Measurements from ENCODE around the gene ADAMTSL4.

Gene ADAMTSL4

GRCh38 chr1:150521196-150521968, 27.8 kb upstream of the ADAMTSL4 start:
- no peak for TF ChIP-seq CTCF (IDR thresholded peaks at IDR 0.05; ENCODE audit: low read depth, low read length)
- no peak for DNase-seq (ENCODE audit: extremely low read depth, low read depth)

- no peak for TF ChIP-seq CTCF (IDR thresholded peaks at IDR 0.05; ENCODE audit: low read depth, low read length)
- DNase-seq (ENCODE audit: extremely low read depth, low read depth), result no peak
Observed at GRCh38 chr1:150525348-150525747, 23.9 kb upstream of the ADAMTSL4 start.

GRCh38 chr1:150528196-150528595, 21.0 kb upstream of the ADAMTSL4 start:
- DNase-seq (ENCODE audit: extremely low read depth, low read depth), result no peak
- no peak for TF ChIP-seq CTCF (IDR thresholded peaks at IDR 0.05; ENCODE audit: low read depth, low read length)

- no peak for TF ChIP-seq CTCF (IDR thresholded peaks at IDR 0.05; ENCODE audit: low read depth, low read length)
- DNase-seq (ENCODE audit: extremely low read depth, low read depth), result no peak
Observed at GRCh38 chr1:150529017-150529416, 20.2 kb upstream of the ADAMTSL4 start.

DNA sequence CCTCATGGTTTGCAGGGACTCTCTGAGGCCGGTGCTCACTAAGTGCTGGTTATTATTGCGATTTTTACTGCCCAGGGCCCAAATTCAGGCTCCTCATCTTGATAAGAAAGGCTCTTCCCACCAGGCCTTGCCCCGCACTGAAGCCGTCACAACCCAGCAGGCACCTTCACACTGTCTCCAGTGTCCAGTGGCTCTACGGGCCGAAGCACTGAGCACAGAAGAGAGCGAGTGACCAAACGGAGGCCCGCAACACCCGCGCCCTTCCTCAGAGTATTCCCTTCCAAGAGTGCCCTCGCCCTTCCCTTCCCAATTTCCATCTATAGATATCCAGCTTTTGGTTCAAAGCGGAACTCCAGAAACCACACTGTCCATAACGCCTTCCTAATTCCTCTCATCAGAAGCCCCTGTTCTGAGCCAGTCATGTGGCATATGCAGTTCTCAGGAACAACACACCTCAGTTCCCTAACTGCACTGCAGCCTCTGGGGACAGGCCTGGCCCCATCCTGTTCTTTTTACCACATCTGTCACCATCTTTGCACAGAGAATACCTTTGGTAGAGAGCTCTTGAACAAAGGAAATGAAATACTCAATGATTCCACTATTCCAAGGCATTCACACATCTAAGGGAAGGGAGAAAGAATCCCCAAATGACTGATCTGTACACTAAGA, 18.6 kb upstream of the ADAMTSL4 start:
- no peak for DNase-seq (ENCODE audit: extremely low read depth, low read depth)
- TF ChIP-seq CTCF (IDR thresholded peaks at IDR 0.05; ENCODE audit: low read depth, low read length), result no peak

GRCh38 chr1:150532860-150533259, 16.3 kb upstream of the ADAMTSL4 start:
- no peak for TF ChIP-seq CTCF (IDR thresholded peaks at IDR 0.05; ENCODE audit: low read depth, low read length)
- no peak for DNase-seq (ENCODE audit: extremely low read depth, low read depth)

DNA sequence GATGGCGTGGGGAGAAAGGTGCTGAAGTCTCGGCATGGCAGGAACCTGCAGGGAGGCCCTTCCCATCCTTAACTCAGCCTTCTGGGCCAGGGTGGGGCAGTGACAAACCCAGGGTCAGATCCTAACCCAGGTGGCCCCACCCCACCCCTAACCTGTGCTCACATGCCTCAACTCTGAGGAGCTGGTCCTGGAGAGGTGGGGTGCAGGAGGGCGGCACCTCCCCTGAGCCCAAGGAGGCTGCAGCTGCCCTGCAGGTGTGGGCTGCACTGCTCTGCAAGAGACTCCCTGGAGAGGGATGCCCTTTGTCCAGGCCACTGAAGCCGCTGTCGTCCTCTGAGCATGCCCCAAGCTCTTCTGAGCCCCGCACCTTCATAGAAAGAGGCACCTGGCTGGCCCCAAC, 15.2 kb upstream of the ADAMTSL4 start:
- TF ChIP-seq CTCF (IDR thresholded peaks at IDR 0.05; ENCODE audit: low read depth, low read length), result no peak
- no peak for DNase-seq (ENCODE audit: extremely low read depth, low read depth)
